ENCODE data around the gene ACOX2. TPM values are rescaled to one million over a fixed set of nuclear protein-coding genes. Genes with fewer than 3 reads are reported as not detected.

ACOX2 gene
- total RNA-seq, 4 donors from 2014 or later, result 2.6 to 6.6 (median 4.5) TPM

GRCh38 chr3:58580826-58581327 lies 43.9 kb upstream of the ACOX2 start:
- TF ChIP-seq, protein P1, sequence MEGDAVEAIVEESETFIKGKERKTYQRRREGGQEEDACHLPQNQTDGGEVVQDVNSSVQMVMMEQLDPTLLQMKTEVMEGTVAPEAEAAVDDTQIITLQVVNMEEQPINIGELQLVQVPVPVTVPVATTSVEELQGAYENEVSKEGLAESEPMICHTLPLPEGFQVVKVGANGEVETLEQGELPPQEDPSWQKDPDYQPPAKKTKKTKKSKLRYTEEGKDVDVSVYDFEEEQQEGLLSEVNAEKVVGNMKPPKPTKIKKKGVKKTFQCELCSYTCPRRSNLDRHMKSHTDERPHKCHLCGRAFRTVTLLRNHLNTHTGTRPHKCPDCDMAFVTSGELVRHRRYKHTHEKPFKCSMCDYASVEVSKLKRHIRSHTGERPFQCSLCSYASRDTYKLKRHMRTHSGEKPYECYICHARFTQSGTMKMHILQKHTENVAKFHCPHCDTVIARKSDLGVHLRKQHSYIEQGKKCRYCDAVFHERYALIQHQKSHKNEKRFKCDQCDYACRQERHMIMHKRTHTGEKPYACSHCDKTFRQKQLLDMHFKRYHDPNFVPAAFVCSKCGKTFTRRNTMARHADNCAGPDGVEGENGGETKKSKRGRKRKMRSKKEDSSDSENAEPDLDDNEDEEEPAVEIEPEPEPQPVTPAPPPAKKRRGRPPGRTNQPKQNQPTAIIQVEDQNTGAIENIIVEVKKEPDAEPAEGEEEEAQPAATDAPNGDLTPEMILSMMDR (IDR thresholded peaks at IDR 0.05), result no peak
- TF ChIP-seq POLR2A (IDR thresholded peaks at IDR 0.05), result no peak
- DNase-seq (ENCODE audit: low spot score in 2 of 2), result no peak
- intact Hi-C loops (cut with DNase I; ENCODE audit: low total_unique reads), result no loop called here
- no peak overlapping the region for H3K4me3 ChIP-seq (ENCODE audit: low read depth, poor library complexity, severe bottlenecking)
- WGBS, 2 donors, result 65 to 73% methylated on average over 4 of the region's 4 CpGs

- TF ChIP-seq, protein P1 (IDR thresholded peaks at IDR 0.05), result no peak
- no peak for TF ChIP-seq POLR2A (IDR thresholded peaks at IDR 0.05)
- 94% methylated on average over 5 of the region's 5 CpGs for WGBS, 2 donors
- intact Hi-C loops (cut with DNase I; ENCODE audit: low total_unique reads), result no loop called here
- no peak overlapping the region for H3K4me3 ChIP-seq (ENCODE audit: low read depth, poor library complexity, severe bottlenecking)
- no peak for DNase-seq (ENCODE audit: low spot score in 2 of 2)
These were observed 41.9 kb upstream of the ACOX2 start for GRCh38 chr3:58578873-58579272.

- no peak for TF ChIP-seq POLR2A (IDR thresholded peaks at IDR 0.05)
- TF ChIP-seq, protein P1 (IDR thresholded peaks at IDR 0.05), result no peak
- H3K4me3 ChIP-seq (ENCODE audit: low read depth, poor library complexity, severe bottlenecking), result peak within 1 kb of the TSS; percentile 12
- peak in 1 of 2 donors; percentile 57 for DNase-seq (ENCODE audit: low spot score in 2 of 2)
- 15 to 16% methylated on average over 12 of the region's 12 CpGs for WGBS, 2 donors
- intact Hi-C loops (cut with DNase I; ENCODE audit: low total_unique reads), result no loop called here
These were observed 40.4 kb upstream of the ACOX2 start, which contains the start of gene FAM107A for GRCh38 chr3:58577269-58577821. TSS of gene FAM107A (minus strand) at chr3:58577391. CDS start at chr3:58569860, 7,531 bp downstream.

- H3K4me3 ChIP-seq (ENCODE audit: low read depth, poor library complexity, severe bottlenecking), result peak overlapping the region; percentile 12
- no peak for DNase-seq (ENCODE audit: low spot score in 2 of 2)
- intact Hi-C loops (cut with DNase I; ENCODE audit: low total_unique reads), result no loop called here
- TF ChIP-seq, protein P1 (IDR thresholded peaks at IDR 0.05), result no peak
- no peak for TF ChIP-seq POLR2A (IDR thresholded peaks at IDR 0.05)
- 43 to 48% methylated on average over 6 of the region's 6 CpGs for WGBS, 2 donors
These were observed 39.7 kb upstream of the ACOX2 start for GRCh38 chr3:58576716-58577115.

- TF ChIP-seq, protein P1 (IDR thresholded peaks at IDR 0.05), result no peak
- no peak for TF ChIP-seq POLR2A (IDR thresholded peaks at IDR 0.05)
- no peak for DNase-seq (ENCODE audit: low spot score in 2 of 2)
- no peak overlapping the region for H3K4me3 ChIP-seq (ENCODE audit: low read depth, poor library complexity, severe bottlenecking)
- 30 to 37% methylated on average over 7 to 8 of the region's 8 CpGs for WGBS, 2 donors
- intact Hi-C loops (cut with DNase I; ENCODE audit: low total_unique reads), result no loop called here
These were observed 39.1 kb upstream of the ACOX2 start for GRCh38 chr3:58575971-58576652.

Measured in lower leg skin (tissue), 4 donors.